HL-60 (cell line): ENCODE measurements around the gene ITGBL1.

Experiments
- POLR2AphosphoS5 ChIP-seq: IDR thresholded peaks from 2 replicates; pipeline ENCODE4 v1.6.1; 2012; ENCODE audit warnings: low read depth
- SPI1 ChIP-seq: IDR thresholded peaks from 2 replicates; pipeline ENCODE4 v1.6.1; 2012; ENCODE audit warnings: low read depth, mild to moderate bottlenecking, borderline replicate concordance
- TF ChIP-seq, protein P1 (sequence below): IDR thresholded peaks from one replicate; pipeline ENCODE4 v1.5.1; 2011; ENCODE audit warnings: low read length, control low read depth, inconsistent platforms; ENCODE audit not compliant: insufficient read depth

DNA sequence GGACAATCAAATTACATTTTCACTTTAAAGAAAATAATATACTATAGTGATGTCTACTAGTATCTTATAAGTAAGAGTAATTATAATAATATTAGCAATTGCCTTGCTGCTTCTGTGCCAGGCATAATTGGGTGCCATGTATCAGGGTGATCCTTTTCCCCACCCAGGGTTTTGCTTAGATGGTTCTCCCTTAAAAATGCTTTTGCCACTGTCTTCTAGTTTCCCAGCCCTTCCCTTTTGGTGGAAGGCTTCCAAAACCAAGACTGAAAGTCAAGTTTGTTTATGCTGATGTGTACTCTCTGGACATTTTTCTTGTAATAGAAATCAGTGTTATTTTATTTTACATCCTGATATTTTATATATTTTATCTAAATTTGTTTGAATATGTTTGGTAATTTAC, 77.8 kb downstream of the ITGBL1 start:
- TF ChIP-seq, protein P1, sequence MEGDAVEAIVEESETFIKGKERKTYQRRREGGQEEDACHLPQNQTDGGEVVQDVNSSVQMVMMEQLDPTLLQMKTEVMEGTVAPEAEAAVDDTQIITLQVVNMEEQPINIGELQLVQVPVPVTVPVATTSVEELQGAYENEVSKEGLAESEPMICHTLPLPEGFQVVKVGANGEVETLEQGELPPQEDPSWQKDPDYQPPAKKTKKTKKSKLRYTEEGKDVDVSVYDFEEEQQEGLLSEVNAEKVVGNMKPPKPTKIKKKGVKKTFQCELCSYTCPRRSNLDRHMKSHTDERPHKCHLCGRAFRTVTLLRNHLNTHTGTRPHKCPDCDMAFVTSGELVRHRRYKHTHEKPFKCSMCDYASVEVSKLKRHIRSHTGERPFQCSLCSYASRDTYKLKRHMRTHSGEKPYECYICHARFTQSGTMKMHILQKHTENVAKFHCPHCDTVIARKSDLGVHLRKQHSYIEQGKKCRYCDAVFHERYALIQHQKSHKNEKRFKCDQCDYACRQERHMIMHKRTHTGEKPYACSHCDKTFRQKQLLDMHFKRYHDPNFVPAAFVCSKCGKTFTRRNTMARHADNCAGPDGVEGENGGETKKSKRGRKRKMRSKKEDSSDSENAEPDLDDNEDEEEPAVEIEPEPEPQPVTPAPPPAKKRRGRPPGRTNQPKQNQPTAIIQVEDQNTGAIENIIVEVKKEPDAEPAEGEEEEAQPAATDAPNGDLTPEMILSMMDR = no peak
- TF ChIP-seq POLR2AphosphoS5 (no peak), SPI1 (no peak)
